ENCODE data around the gene PGM3.

GRCh38 chr6:83126807-83127206, 66.3 kb downstream of the PGM3 start:
- TF ChIP-seq POLR2A (IDR thresholded peaks at IDR 0.05) (no peak), CTCF (IDR thresholded peaks at IDR 0.05) (no peak)

All from Peyer's patch (tissue), 4 donors.